Peyer's patch (tissue), 4 donors: ENCODE results near the gene NFS1.
"Not testable (repeated sequence)": the region's sequence is repeated elsewhere in the genome, so short reads cannot be mapped to it uniquely, and the experiment has no call there.

Experiments
- POLR2A ChIP-seq, 2 donors: fragments of 450-650 bp; IDR thresholded peaks; one replicate each; pipeline ENCODE4 v1.5.1; 2017; ENCODE audit warnings: antibody characterized with exemption in 2 of 2, mild to moderate bottlenecking in 2 of 2, moderate library complexity in 2 of 2
- TF ChIP-seq, protein P1 (sequence below), 6 experiments: fragments of 450-650 bp in 4 of 6; fragments of 200-600 bp in 2 of 6; sonication (generic) in 1 of 6; IDR thresholded peaks; one replicate each; pipeline ENCODE4 v1.5.1; 2017 to 2019; ENCODE audit warnings: antibody characterized with exemption in 6 of 6, mild to moderate bottlenecking in 3 of 6, moderate library complexity in 1 of 6

DNA sequence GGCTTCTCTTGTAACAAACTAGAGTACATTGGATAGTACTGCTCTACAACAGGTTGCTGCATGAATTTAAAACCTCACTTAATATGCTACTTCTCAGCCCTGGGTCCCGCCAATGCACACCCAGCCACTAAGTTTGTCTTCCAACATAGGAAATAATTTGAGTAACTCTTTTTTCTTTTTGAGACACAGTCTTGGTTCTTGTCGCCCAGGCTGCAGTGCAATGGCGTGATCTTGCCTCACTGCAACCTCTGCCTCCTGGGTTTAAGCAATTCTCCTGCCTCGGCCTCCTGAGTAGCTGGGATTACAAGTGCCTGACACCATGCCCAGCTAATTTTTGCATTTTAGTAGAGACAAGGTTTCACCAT, 24.1 kb upstream of the NFS1 start:
- TF ChIP-seq, protein P1, sequence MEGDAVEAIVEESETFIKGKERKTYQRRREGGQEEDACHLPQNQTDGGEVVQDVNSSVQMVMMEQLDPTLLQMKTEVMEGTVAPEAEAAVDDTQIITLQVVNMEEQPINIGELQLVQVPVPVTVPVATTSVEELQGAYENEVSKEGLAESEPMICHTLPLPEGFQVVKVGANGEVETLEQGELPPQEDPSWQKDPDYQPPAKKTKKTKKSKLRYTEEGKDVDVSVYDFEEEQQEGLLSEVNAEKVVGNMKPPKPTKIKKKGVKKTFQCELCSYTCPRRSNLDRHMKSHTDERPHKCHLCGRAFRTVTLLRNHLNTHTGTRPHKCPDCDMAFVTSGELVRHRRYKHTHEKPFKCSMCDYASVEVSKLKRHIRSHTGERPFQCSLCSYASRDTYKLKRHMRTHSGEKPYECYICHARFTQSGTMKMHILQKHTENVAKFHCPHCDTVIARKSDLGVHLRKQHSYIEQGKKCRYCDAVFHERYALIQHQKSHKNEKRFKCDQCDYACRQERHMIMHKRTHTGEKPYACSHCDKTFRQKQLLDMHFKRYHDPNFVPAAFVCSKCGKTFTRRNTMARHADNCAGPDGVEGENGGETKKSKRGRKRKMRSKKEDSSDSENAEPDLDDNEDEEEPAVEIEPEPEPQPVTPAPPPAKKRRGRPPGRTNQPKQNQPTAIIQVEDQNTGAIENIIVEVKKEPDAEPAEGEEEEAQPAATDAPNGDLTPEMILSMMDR (IDR thresholded peaks at IDR 0.05) = not testable (repeated sequence)
- TF ChIP-seq POLR2A (IDR thresholded peaks at IDR 0.05) = not testable (repeated sequence)
